Omental fat pad (tissue), 4 donors: ENCODE results near the gene SHISA9. TPM values are rescaled to one million over a fixed set of nuclear protein-coding genes. Genes with fewer than 3 reads are reported as not detected.

Source experiments
- ATAC-seq: fragments of 150-250 bp; one replicate; pipeline ENCODE4 v1.9.1; 2016; ENCODE audit warnings: mild to moderate bottlenecking, moderate library complexity; ENCODE audit not compliant: low FRiP score
- DNase-seq: peaks from one replicate; pipeline ENCODE4 v3.0.0-alpha.2; 2019; ENCODE audit warnings: low spot score
- CTCF ChIP-seq, 3 donors: fragments of 450-650 bp; IDR thresholded peaks; one replicate each; pipeline ENCODE4 v1.5.1; 2016 to 2017; ENCODE audit warnings: antibody characterized with exemption in 3 of 3, mild to moderate bottlenecking in 3 of 3, moderate library complexity in 2 of 3
- total RNA-seq, 4 donors: library from RNA; depleted of rRNA; stranded (reverse); fragments of >200 nt; gene quantifications; one replicate each; pipeline ENCODE4 v1.1.0, GENCODE V29; 2016

The SHISA9 gene
- total RNA-seq, 4 donors from 2014 or later: 1.1 TPM; not detected in 3

- DNase-seq: no peak
- TF ChIP-seq CTCF (IDR thresholded peaks at IDR 0.05): no peak
- ATAC-seq: no peak
These were observed 131.5 kb downstream of the SHISA9 start for GRCh38 chr16:13032911-13033310.

GRCh38 chr16:13036600-13036999, 135.2 kb downstream of the SHISA9 start:
- DNase-seq (no peak), ATAC-seq (no peak)
- no peak for TF ChIP-seq CTCF (IDR thresholded peaks at IDR 0.05)

- no peak for DNase-seq
- no peak for TF ChIP-seq CTCF (IDR thresholded peaks at IDR 0.05)
- ATAC-seq: no peak
These were observed 137.2 kb downstream of the SHISA9 start for GRCh38 chr16:13038591-13038990.

- no peak for TF ChIP-seq CTCF (IDR thresholded peaks at IDR 0.05)
- ATAC-seq (no peak), DNase-seq (no peak)
These were observed 138.1 kb downstream of the SHISA9 start for GRCh38 chr16:13039526-13039925.

- ATAC-seq: no peak
- no peak for DNase-seq
- no peak for TF ChIP-seq CTCF (IDR thresholded peaks at IDR 0.05)
These were observed 139.8 kb downstream of the SHISA9 start for GRCh38 chr16:13041180-13041579.

- no peak for DNase-seq
- no peak for TF ChIP-seq CTCF (IDR thresholded peaks at IDR 0.05)
- ATAC-seq: no peak
These were observed 140.4 kb downstream of the SHISA9 start for GRCh38 chr16:13041646-13042290.

GRCh38 chr16:13042291-13042685, 140.9 kb downstream of the SHISA9 start:
- TF ChIP-seq CTCF (IDR thresholded peaks at IDR 0.05): no peak
- no peak for DNase-seq
- ATAC-seq: no peak
